AG10803 (cell line): ENCODE measurements around the gene ITGAD.
"Not testable (repeated sequence)": the region's sequence is repeated elsewhere in the genome, so short reads cannot be mapped to it uniquely, and the experiment has no call there.

Source experiments
- DNase-seq: peaks from one replicate; pipeline ENCODE4 v3.0.0; 2010; ENCODE audit warnings: low read depth
- H3K4me3 ChIP-seq: 2 replicates; pipeline ENCODE4 v1.5.1; 2011; ENCODE audit warnings: mild to moderate bottlenecking, low read length, control low read depth
- TF ChIP-seq, protein P1 (sequence below): conservative IDR thresholded peaks from 2 replicates; pipeline ENCODE4 v1.5.1; 2011; ENCODE audit warnings: mild to moderate bottlenecking, low read length, control low read depth, inconsistent platforms

ITGAD gene

DNA sequence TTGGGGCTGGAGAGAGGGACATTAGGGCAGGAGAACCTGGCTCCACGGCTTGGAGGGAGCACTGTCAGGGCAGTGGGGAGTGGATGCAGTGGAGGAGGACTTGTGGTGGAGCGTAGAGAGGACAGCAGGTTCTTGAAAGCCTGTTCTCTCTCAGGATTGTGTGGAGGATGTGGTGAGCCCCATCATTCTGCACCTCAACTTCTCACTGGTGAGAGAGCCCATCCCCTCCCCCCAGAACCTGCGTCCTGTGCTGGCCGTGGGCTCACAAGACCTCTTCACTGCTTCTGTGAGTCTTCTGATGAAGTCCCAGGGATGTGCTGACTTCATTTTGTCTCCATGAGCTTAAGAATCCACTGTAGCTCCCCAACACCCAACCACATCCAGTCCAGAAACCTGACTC lies 21.6 kb downstream of the ITGAD start:
- H3K4me3 ChIP-seq = no peak overlapping the region
- TF ChIP-seq, protein P1, sequence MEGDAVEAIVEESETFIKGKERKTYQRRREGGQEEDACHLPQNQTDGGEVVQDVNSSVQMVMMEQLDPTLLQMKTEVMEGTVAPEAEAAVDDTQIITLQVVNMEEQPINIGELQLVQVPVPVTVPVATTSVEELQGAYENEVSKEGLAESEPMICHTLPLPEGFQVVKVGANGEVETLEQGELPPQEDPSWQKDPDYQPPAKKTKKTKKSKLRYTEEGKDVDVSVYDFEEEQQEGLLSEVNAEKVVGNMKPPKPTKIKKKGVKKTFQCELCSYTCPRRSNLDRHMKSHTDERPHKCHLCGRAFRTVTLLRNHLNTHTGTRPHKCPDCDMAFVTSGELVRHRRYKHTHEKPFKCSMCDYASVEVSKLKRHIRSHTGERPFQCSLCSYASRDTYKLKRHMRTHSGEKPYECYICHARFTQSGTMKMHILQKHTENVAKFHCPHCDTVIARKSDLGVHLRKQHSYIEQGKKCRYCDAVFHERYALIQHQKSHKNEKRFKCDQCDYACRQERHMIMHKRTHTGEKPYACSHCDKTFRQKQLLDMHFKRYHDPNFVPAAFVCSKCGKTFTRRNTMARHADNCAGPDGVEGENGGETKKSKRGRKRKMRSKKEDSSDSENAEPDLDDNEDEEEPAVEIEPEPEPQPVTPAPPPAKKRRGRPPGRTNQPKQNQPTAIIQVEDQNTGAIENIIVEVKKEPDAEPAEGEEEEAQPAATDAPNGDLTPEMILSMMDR = no peak
- no peak for DNase-seq

DNA sequence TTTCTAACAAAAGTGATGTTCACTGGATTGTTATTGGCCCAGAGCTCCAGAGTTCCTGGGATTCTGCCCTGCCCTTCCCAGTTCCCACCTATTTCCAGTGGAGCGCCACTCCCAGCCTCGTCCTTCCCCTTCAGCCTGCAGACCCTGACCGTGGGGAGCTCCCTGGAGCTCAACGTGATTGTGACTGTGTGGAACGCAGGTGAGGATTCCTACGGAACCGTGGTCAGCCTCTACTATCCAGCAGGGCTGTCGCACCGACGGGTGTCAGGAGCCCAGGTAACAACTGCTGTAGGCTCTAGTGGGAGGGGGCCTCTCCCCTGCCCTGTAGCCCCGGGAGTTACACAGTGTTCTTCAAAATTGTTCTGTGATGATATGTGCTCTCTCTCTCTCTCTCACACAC lies 23.2 kb downstream of the ITGAD start:
- no peak overlapping the region for H3K4me3 ChIP-seq
- TF ChIP-seq, protein P1 = no peak
- no peak for DNase-seq

DNA sequence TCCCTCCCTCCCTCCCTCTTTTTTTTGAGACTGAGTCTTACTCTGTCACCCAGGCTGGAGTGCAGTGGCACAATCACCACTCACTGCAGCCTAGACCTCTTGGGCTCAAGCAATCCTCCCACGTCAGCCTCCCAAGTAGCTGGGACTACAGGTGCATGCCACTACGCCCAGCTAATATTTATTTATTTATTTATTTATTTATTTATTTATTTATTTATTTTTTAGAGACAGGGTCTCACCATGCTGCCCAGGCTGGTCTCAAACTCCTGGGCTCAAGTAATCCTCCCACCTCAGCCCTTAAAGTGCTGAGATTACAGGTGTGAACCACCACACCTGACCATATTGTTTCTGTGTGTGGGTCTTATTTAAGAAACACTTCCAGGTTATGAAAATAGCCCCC lies 23.9 kb downstream of the ITGAD start:
- DNase-seq, H3K4me3 ChIP-seq: not testable (repeated sequence)

DNA sequence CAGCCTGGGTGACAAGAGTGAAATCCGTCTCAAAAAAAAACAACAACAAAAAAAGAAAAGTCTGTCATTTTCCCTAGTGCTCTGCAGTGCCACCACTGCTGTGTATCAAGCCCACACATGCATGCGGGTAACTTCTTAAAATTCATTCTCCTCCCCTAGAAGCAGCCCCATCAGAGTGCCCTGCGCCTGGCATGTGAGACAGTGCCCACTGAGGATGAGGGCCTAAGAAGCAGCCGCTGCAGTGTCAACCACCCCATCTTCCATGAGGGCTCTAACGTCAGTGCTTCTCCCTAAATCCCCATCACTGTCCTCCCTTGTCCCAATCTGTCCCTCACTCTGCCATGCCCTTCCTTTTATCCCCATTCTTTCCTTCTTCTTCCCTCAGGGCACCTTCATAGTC lies 24.8 kb downstream of the ITGAD start:
- TF ChIP-seq, protein P1 = no peak
- H3K4me3 ChIP-seq = no peak overlapping the region
- no peak for DNase-seq

DNA sequence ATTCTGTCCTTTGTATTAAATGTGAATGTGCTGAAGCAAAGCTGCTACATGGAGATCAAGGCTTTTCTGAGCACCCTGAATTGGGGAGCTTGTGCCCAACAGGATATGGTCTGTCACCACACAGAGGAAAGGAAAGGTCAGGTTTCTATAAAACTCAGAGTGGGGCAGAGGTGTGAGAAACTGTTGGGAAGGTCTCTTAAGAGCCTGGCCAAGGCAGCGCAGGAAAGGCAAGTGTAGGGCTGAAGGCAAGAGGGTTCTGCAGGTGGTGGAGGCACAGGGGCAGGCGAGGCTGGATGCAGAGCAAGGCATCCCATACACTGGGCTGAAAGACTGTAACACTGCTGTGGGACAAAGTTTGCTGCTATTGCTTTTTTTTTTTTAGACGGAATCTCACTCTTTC lies 26.9 kb downstream of the ITGAD start:
- TF ChIP-seq, protein P1 = no peak
- H3K4me3 ChIP-seq = no peak overlapping the region
- no peak for DNase-seq

DNA sequence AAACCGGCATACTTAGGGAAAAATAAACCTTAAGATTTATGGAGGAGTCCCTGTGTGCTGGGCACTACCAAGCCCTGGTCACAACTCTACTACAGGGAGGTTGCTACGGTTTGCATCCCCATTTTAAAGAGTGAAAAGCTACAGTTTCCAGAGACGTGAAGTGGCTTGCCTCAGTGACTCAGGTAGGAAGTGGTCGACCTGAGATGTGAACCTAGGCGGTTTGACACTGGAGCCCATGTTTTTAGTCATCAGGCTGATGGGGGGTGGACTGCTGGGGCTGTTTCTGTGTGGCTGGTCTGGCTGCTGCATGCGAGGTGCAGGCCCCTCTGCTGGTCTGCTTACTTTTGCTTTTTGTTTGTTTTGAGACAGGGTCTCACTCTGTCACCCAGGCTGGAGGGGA lies 28.5 kb downstream of the ITGAD start:
- DNase-seq = no peak
- TF ChIP-seq, protein P1 = no peak
- no peak overlapping the region for H3K4me3 ChIP-seq

DNA sequence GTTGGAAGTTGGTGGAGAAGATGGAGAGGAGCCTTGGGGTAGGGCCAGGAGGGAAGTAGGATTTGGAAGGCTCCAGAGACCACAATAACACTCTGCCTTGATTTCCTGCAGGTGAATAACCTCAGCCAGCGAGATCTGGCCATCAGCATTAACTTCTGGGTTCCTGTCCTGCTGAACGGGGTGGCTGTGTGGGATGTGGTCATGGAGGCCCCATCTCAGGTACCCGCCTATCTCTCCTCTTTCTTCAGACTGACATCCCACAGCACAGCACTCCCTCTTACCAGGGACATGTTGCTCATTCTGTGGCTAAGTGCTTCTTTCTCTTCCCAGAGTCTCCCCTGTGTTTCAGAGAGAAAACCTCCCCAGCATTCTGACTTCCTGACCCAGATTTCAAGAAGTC lies 30.1 kb downstream of the ITGAD start:
- no peak overlapping the region for H3K4me3 ChIP-seq
- TF ChIP-seq, protein P1 = no peak
- DNase-seq = no peak

DNA sequence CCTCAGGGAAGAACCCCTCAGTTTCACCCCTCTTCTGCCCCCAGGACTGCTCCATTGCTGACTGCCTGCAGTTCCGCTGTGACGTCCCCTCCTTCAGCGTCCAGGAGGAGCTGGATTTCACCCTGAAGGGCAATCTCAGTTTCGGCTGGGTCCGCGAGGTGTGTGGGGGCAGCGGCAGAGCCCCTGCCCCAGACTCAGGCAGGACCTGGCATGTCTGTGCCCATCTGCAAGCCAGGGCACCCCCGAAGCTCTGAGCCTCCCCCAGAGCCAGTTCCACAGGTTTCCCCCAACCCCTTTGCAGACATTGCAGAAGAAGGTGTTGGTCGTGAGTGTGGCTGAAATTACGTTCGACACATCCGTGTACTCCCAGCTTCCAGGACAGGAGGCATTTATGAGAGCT lies 30.7 kb downstream of the ITGAD start:
- H3K4me3 ChIP-seq = no peak overlapping the region
- DNase-seq = no peak
- TF ChIP-seq, protein P1 = no peak
